Measurements from ENCODE around the gene OLR1.

OLR1 gene

GRCh38 chr12:10113920-10114319 lies 58.0 kb downstream of the OLR1 start:
- Histone ChIP-seq H4K20me1 (ENCODE audit: insufficient read depth, low read length) (no peaks in the 10 kb centered on the region), H3K27me3 (replicated peaks; ENCODE audit: insufficient read depth, low read length) (no peaks in the 10 kb centered on the region), H3K9me2 (replicated peaks; ENCODE audit: insufficient read depth, low read length) (no peaks in the 10 kb centered on the region), H3K4me2 (ENCODE audit: low read depth, low read length) (no peak overlapping the region), H3K9ac (ENCODE audit: low read length) (no peak overlapping the region), H2AFZ (ENCODE audit: low read length) (no peak overlapping the region), H3K27ac (ENCODE audit: low read length) (no peak overlapping the region), H3F3A (ENCODE audit: insufficient read depth, low read length) (no peaks in the 10 kb centered on the region), H3K4me3 (ENCODE audit: low read length) (no peak overlapping the region), H3K36me3 (replicated peaks; ENCODE audit: insufficient read depth, low read length) (0 out of 2 replicates have a peak, but pooled peaks cover under 1% of the 10 kb centered on the region), H3K9me3 (replicated peaks; ENCODE audit: insufficient read depth, low read length) (no peaks in the 10 kb centered on the region), H3K79me2 (ENCODE audit: low read length) (no peaks in the 10 kb centered on the region), H3K4me1 (ENCODE audit: low read length) (no peaks in the 10 kb centered on the region)
- DNase-seq = no peak
- no peak for TF ChIP-seq EZH2 (optimal IDR thresholded peaks at IDR 0.05; ENCODE audit: low read depth, low read length)

DNA sequence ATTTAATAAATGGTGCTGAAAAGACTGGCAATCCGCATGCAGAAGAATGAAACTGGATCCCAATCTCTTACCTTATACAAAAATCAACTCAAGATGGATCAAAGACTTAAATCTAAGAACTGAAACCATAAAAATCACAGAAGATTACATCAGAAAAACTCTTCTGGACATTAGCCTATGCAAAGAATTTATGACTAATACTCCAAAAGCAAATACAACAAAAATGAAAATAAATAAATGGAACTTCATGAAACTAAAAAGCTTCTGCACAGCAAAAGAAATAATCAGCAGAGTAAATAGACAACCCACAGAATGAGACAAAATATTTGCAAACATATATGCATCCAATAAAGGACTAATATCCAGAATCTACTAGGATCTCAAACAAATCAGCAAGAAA lies 58.9 kb downstream of the OLR1 start:
- H2AFZ ChIP-seq (ENCODE audit: low read length) = no peak overlapping the region
- no peak for DNase-seq
- H3K4me2 ChIP-seq (ENCODE audit: low read depth, low read length) = no peak overlapping the region
- H3K9ac ChIP-seq (ENCODE audit: low read length) = no peak overlapping the region
- H3K4me3 ChIP-seq (ENCODE audit: low read length) = no peak overlapping the region
- TF ChIP-seq EZH2phosphoT487 (IDR thresholded peaks at IDR 0.05; ENCODE audit: low read length) (no peak), CTCF (IDR thresholded peaks at IDR 0.05; ENCODE audit: low read length) (no peak), EZH2 (optimal IDR thresholded peaks at IDR 0.05; ENCODE audit: low read depth, low read length) (no peak)
- H3K27ac ChIP-seq (ENCODE audit: low read length) = no peak overlapping the region
- H3K9me2 ChIP-seq (replicated peaks; ENCODE audit: insufficient read depth, low read length) = no peaks in the 10 kb centered on the region
- H3K36me3 ChIP-seq (replicated peaks; ENCODE audit: insufficient read depth, low read length) = no peaks in the 10 kb centered on the region
- H4K20me1 ChIP-seq (ENCODE audit: insufficient read depth, low read length) = no peaks in the 10 kb centered on the region
- no peaks in the 10 kb centered on the region for H3K27me3 ChIP-seq (replicated peaks; ENCODE audit: insufficient read depth, low read length)
- H3K79me2 ChIP-seq (ENCODE audit: low read length) = no peaks in the 10 kb centered on the region
- no peaks in the 10 kb centered on the region for H3K4me1 ChIP-seq (ENCODE audit: low read length)
- H3K9me3 ChIP-seq (replicated peaks; ENCODE audit: insufficient read depth, low read length) = no peaks in the 10 kb centered on the region
- H3F3A ChIP-seq (ENCODE audit: insufficient read depth, low read length) = no peaks in the 10 kb centered on the region

DNA sequence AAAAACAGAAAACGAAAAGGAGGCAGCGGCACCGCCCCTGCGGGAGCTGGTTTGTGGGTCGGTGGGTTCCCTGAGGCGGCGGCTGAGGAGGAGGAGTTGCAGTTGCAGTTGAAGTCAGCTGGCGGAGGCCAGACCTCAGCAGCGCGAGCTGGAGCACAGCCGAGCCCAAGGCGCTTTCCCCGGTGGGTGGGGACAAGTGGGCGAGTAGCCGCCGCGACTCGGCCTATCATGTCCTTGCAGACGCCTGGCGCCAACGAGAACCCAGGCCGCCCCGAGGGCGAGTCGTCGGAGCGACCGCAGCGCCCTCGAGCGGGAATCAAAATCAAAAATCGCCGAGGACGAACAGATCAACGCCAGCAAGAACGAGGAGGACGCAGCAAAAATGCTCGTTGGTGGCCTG lies 60.5 kb downstream of the OLR1 start:
- no peak overlapping the region for H3K27ac ChIP-seq (ENCODE audit: low read length)
- no peaks in the 10 kb centered on the region for H3F3A ChIP-seq (ENCODE audit: insufficient read depth, low read length)

More for the DNA sequence above, 60.5 kb downstream of the OLR1 start:
- DNase-seq = no peak
- Histone ChIP-seq H3K4me3 (ENCODE audit: low read length) (no peak overlapping the region), H3K9me2 (replicated peaks; ENCODE audit: insufficient read depth, low read length) (no peaks in the 10 kb centered on the region), H3K36me3 (replicated peaks; ENCODE audit: insufficient read depth, low read length) (no peaks in the 10 kb centered on the region), H3K4me2 (ENCODE audit: low read depth, low read length) (no peak overlapping the region), H2AFZ (ENCODE audit: low read length) (no peak overlapping the region), H3K9ac (ENCODE audit: low read length) (no peak overlapping the region), H3K79me2 (ENCODE audit: low read length) (no peaks in the 10 kb centered on the region), H4K20me1 (ENCODE audit: insufficient read depth, low read length) (no peaks in the 10 kb centered on the region), H3K27me3 (replicated peaks; ENCODE audit: insufficient read depth, low read length) (no peaks in the 10 kb centered on the region), H3K4me1 (ENCODE audit: low read length) (no peaks in the 10 kb centered on the region), H3K9me3 (replicated peaks; ENCODE audit: insufficient read depth, low read length) (no peaks in the 10 kb centered on the region)
- TF ChIP-seq EZH2phosphoT487 (IDR thresholded peaks at IDR 0.05; ENCODE audit: low read length) (no peak), CTCF (IDR thresholded peaks at IDR 0.05; ENCODE audit: low read length) (no peak), EZH2 (optimal IDR thresholded peaks at IDR 0.05; ENCODE audit: low read depth, low read length) (no peak)
